Right lobe of liver (tissue), 6 donors: ENCODE data around the gene INPP4B. TPM values are rescaled to one million over a fixed set of nuclear protein-coding genes. Genes with fewer than 3 reads are reported as not detected.

Experiments used
- ATAC-seq, 4 donors: fragments of 200-7000 bp; cut with Tn5 transposase; one replicate each; pipeline ENCODE4 v1.9.1; 2020; ENCODE audit warnings: mild to moderate bottlenecking in 4 of 4, moderate library complexity in 4 of 4
- DNase-seq, 3 donors: peaks; one replicate each; pipeline ENCODE4 v3.0.0-alpha.2; 2020
- H3K27ac ChIP-seq, 3 donors: fragments of 200-600 bp; one replicate each; pipeline ENCODE4 v1.8.0; 2022
- H3K27me3 ChIP-seq, 2 donors: fragments of 200-600 bp; one replicate each; pipeline ENCODE4 v1.8.0; 2022
- H3K36me3 ChIP-seq, 4 donors: fragments of 200-600 bp; sonication (generic) in 1 of 4; one replicate each; pipeline versions ENCODE4 v1.5.1 to v1.8.0; 2017 to 2022; ENCODE audit warnings: control low read depth in 1 of 4
- H3K4me1 ChIP-seq, 4 donors: fragments of 200-600 bp; sonication (generic) in 1 of 4; one replicate each; pipeline versions ENCODE4 v1.5.1 to v1.8.0; 2017 to 2022; ENCODE audit warnings: control low read depth in 1 of 4
- H3K4me3 ChIP-seq, 3 donors: fragments of 200-600 bp; one replicate each; pipeline ENCODE4 v1.8.0; 2022
- H3K9me3 ChIP-seq, 4 donors: fragments of 200-600 bp; sonication (generic) in 1 of 4; one replicate each; pipeline versions ENCODE4 v1.5.1 to v1.8.0; 2017 to 2022; ENCODE audit warnings: control low read depth in 1 of 4
- POLR2A ChIP-seq: fragments of 450-650 bp; IDR thresholded peaks from one replicate; pipeline ENCODE4 v1.6.1; 2017; ENCODE audit warnings: antibody characterized with exemption, mild to moderate bottlenecking
- WGBS: methylation state at CpG from one replicate; pipeline ENCODE4 v1.1.6; 2018; ENCODE audit warnings: low coverage, low lambda C conversion rate; ENCODE audit not compliant: insufficient coverage; ENCODE audit errors: missing lambda C conversion rate; 5-methylcytosine and 5-hydroxymethylcytosine counted together
- intact Hi-C, 2 donors: fragments of 100-400 bp; cut with DNase I; formaldehyde crosslinking; loops; one replicate each; pipeline versions ENCODE4 v1.11.2 to v1.14.1; 2022
- total RNA-seq, 6 experiments: library from RNA; depleted of rRNA in 2 of 6; stranded (reverse); fragments of >200 nt in 2 of 6; fragmentation: NEBNext Ultra II Directional in 3 of 6; extraction: Animal tissue kit (Norgen Biotek cat#: 25700) in 3 of 6; gene quantifications; one replicate each; pipeline versions ENCODE4 v1.1.0 to v1.2.4, GENCODE V29; 2016 to 2023
- TF ChIP-seq, protein P1 (sequence below), 4 donors: fragments of 200-600 bp in 3 of 4; fragments of 450-650 bp in 1 of 4; IDR thresholded peaks; one replicate each; pipeline versions ENCODE4 v1.5.1 to v1.8.0; 2016 to 2022; ENCODE audit warnings: antibody characterized with exemption in 4 of 4, mild to moderate bottlenecking in 2 of 4
- donor health status: DM: no; HTN: yes; CAD: no.
- donor health status: DM: no; HTN: no; CAD: no.
- donor health status: DM: no; HTN: no; CAD: no.
- donor health status: DM: no; HTN: yes; CAD: no.
- donor health status: DM: no; HTN: yes; CAD: no.

INPP4B gene
- total RNA-seq, 6 experiments from 2014 or later = 0.73 to 5.0 (median 1.6) TPM

DNA sequence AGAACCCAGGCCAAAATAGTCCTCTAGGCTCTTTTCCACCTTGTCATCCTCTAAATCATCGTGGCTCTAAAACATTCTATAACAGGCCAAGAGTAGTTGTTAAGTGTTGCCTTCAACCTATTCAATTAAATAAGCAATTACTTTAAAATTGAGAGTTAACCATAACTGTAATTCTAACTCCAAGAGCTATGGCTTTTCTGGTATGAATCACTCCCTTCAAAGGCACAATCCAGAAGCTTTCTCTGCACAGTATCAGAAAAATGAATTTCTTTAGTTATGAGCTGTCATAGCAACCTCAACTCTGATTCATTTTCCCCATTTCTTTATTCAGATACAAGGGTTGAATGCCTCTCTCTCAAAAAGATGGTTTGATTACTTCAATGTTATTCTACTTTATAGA, 21.7 kb downstream of the INPP4B start:
- no peak overlapping the region for H3K4me3 ChIP-seq
- 61% methylated on average over 1 of the region's 1 CpG for WGBS
- DNase-seq (no peak), ATAC-seq (no peak)
- H3K27ac ChIP-seq = no peak overlapping the region
- no peaks in the 10 kb centered on the region for H3K9me3 ChIP-seq
- H3K4me1 ChIP-seq = no peaks in the 10 kb centered on the region
- H3K27me3 ChIP-seq = no peaks in the 10 kb centered on the region
- intact Hi-C loops = no loop called here
- no peaks in the 10 kb centered on the region for H3K36me3 ChIP-seq
- TF ChIP-seq, protein P1, sequence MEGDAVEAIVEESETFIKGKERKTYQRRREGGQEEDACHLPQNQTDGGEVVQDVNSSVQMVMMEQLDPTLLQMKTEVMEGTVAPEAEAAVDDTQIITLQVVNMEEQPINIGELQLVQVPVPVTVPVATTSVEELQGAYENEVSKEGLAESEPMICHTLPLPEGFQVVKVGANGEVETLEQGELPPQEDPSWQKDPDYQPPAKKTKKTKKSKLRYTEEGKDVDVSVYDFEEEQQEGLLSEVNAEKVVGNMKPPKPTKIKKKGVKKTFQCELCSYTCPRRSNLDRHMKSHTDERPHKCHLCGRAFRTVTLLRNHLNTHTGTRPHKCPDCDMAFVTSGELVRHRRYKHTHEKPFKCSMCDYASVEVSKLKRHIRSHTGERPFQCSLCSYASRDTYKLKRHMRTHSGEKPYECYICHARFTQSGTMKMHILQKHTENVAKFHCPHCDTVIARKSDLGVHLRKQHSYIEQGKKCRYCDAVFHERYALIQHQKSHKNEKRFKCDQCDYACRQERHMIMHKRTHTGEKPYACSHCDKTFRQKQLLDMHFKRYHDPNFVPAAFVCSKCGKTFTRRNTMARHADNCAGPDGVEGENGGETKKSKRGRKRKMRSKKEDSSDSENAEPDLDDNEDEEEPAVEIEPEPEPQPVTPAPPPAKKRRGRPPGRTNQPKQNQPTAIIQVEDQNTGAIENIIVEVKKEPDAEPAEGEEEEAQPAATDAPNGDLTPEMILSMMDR (IDR thresholded peaks at IDR 0.05) = no peak
- no peak for TF ChIP-seq POLR2A

GRCh38 chr4:142823796-142824195, 22.3 kb downstream of the INPP4B start:
- Histone ChIP-seq H3K27me3 (no peaks in the 10 kb centered on the region), H3K36me3 (no peaks in the 10 kb centered on the region), H3K4me3 (no peak overlapping the region), H3K4me1 (no peaks in the 10 kb centered on the region), H3K9me3 (no peaks in the 10 kb centered on the region), H3K27ac (no peak overlapping the region)
- no peak for TF ChIP-seq POLR2A
- TF ChIP-seq, protein P1 (IDR thresholded peaks at IDR 0.05) = no peak
- DNase-seq (no peak), ATAC-seq (no peak)
- 60% methylated on average over 1 of the region's 1 CpG for WGBS
- intact Hi-C loops = no loop called here

- Histone ChIP-seq H3K27me3 (no peaks in the 10 kb centered on the region), H3K9me3 (no peaks in the 10 kb centered on the region), H3K36me3 (no peaks in the 10 kb centered on the region), H3K27ac (no peak overlapping the region), H3K4me1 (no peaks in the 10 kb centered on the region), H3K4me3 (no peak overlapping the region)
- TF ChIP-seq POLR2A = no peak
- WGBS = 51% methylated on average over 3 of the region's 4 CpGs
- intact Hi-C loops = no loop called here
- DNase-seq (no peak), ATAC-seq (no peak)
These were observed 27.6 kb downstream of the INPP4B start for GRCh38 chr4:142818476-142818875.

DNA sequence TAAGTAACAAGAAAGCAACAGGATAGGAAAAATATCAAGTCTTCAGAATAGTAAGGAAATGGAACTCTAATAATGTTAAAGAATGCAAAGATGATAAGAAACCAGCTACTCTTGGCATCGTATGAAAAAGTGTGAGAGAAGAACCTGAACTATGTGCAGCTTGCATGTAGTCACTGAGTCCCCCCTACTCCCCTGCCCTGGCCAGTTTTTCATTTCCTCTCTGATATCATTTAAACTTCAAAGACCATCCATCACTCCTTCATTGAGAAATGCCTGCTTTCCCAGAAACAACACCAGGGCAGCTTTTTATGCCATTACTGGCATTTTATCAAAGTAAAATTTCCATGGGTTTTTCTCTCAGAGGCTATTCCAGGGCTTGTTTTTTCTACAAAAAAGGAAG, 28.1 kb downstream of the INPP4B start:
- 16% methylated on average over 1 of the region's 1 CpG for WGBS
- H3K27ac ChIP-seq = no peak overlapping the region
- no peaks in the 10 kb centered on the region for H3K36me3 ChIP-seq
- no peaks in the 10 kb centered on the region for H3K4me1 ChIP-seq
- no peak overlapping the region for H3K4me3 ChIP-seq
- ATAC-seq (no peak), DNase-seq (no peak)
- TF ChIP-seq POLR2A = no peak
- TF ChIP-seq, protein P1 (IDR thresholded peaks at IDR 0.05) = no peak
- intact Hi-C loops = no loop called here
- H3K27me3 ChIP-seq = no peaks in the 10 kb centered on the region
- H3K9me3 ChIP-seq = no peaks in the 10 kb centered on the region

GRCh38 chr4:142817442-142817841, 28.7 kb downstream of the INPP4B start:
- TF ChIP-seq, protein P1 (IDR thresholded peaks at IDR 0.05) = no peak
- no peak for TF ChIP-seq POLR2A
- ATAC-seq = no peak

More at GRCh38 chr4:142817442-142817841, 28.7 kb downstream of the INPP4B start:
- Histone ChIP-seq H3K27ac (no peak overlapping the region), H3K9me3 (no peaks in the 10 kb centered on the region), H3K36me3 (no peaks in the 10 kb centered on the region), H3K27me3 (no peaks in the 10 kb centered on the region), H3K4me3 (no peak overlapping the region), H3K4me1 (no peaks in the 10 kb centered on the region)
- no peak for DNase-seq
- WGBS = 31% methylated on average over 6 of the region's 6 CpGs
- intact Hi-C loops = no loop called here
